CD14-positive monocyte (primary cell): Measurements from ENCODE around the gene HADHA. TPM values are rescaled to one million over a fixed set of nuclear protein-coding genes. Genes with fewer than 3 reads are reported as not detected.

Source experiments
- DNase-seq, 3 donors: peaks; one replicate each; pipeline ENCODE4 v3.0.0-alpha.2; 2011 to 2022
- H2AFZ ChIP-seq: 2 replicates; pipeline ENCODE4 v1.6.0; 2012; ENCODE audit warnings: mild to moderate bottlenecking, low read depth, low read length, inconsistent platforms; ENCODE audit not compliant: insufficient read depth, poor library complexity, severe bottlenecking
- H3K27ac ChIP-seq, 2 donors: 1 replicate in 1 of 2; 2 replicates in 1 of 2; pipeline ENCODE4 v1.5.1; 2012 to 2013; ENCODE audit warnings: low read length in 2 of 2, control low read depth in 1 of 2, inconsistent platforms in 1 of 2, low read depth in 1 of 2, mild to moderate bottlenecking in 1 of 2
- H3K27me3 ChIP-seq, 2 donors: one replicate each; pipeline versions ENCODE4 v1.6.0 to v1.6.1; 2011 to 2013; ENCODE audit warnings: low read length in 2 of 2; ENCODE audit not compliant: control insufficient read depth in 2 of 2, insufficient read depth in 2 of 2
- H3K36me3 ChIP-seq, 2 donors: replicated peaks in 1 of 2; 1 replicate in 1 of 2; 2 replicates in 1 of 2; pipeline versions ENCODE4 v1.5.1 to v1.6.1; 2012 to 2013; ENCODE audit warnings: low read length in 2 of 2, control low read depth in 1 of 2, inconsistent platforms in 1 of 2, mild to moderate bottlenecking in 1 of 2; ENCODE audit not compliant: insufficient read depth in 2 of 2, control insufficient read depth in 1 of 2
- H3K4me1 ChIP-seq, 2 donors: 1 replicate in 1 of 2; 2 replicates in 1 of 2; pipeline versions ENCODE4 v1.5.1 to v1.6.1; 2012 to 2013; ENCODE audit warnings: low read length in 2 of 2, control low read depth in 1 of 2, inconsistent platforms in 1 of 2, mild to moderate bottlenecking in 1 of 2, moderate library complexity in 1 of 2; ENCODE audit not compliant: insufficient read depth in 2 of 2, control insufficient read depth in 1 of 2
- H3K4me2 ChIP-seq: replicated peaks from 2 replicates; pipeline ENCODE3; 2012; ENCODE audit warnings: low read length, moderate library complexity, mild to moderate bottlenecking; ENCODE audit not compliant: poor library complexity, severe bottlenecking; ENCODE audit errors: extremely low read depth
- H3K4me3 ChIP-seq, 3 experiments: fragments of 200-600 bp in 1 of 3; sonication (generic) in 1 of 3; replicated peaks in 1 of 3; 1 replicate in 2 of 3; 2 replicates in 1 of 3; pipeline ENCODE4 v1.5.1; 2011 to 2013; ENCODE audit warnings: low read length in 3 of 3, mild to moderate bottlenecking in 3 of 3, control low read depth in 2 of 3, low read depth in 2 of 3, inconsistent platforms in 1 of 3, moderate library complexity in 1 of 3
- H3K79me2 ChIP-seq: 2 replicates; pipeline ENCODE4 v1.6.0; 2012; ENCODE audit warnings: mild to moderate bottlenecking, control low read depth, inconsistent platforms, low read length, moderate library complexity; ENCODE audit not compliant: insufficient read depth
- H3K9ac ChIP-seq: 2 replicates; pipeline ENCODE4 v1.6.0; 2017; ENCODE audit warnings: low read length, mild to moderate bottlenecking; ENCODE audit not compliant: insufficient read depth, poor library complexity, severe bottlenecking
- H3K9me3 ChIP-seq, 2 donors: replicated peaks in 1 of 2; 1 replicate in 1 of 2; 2 replicates in 1 of 2; pipeline versions ENCODE4 v1.5.1 to v1.6.1; 2012 to 2013; ENCODE audit warnings: low read length in 2 of 2, control low read depth in 1 of 2; ENCODE audit not compliant: control insufficient read depth in 1 of 2, insufficient read depth in 1 of 2
- H4K20me1 ChIP-seq: 2 replicates; pipeline ENCODE4 v1.6.0; 2012; ENCODE audit warnings: mild to moderate bottlenecking, low read length, control low read depth, moderate library complexity; ENCODE audit not compliant: insufficient read depth
- H3K27ac Mint-ChIP-seq, 7 donors: one replicate each; pipeline ENCODE4 v1.8.0; 2020; ENCODE audit warnings: mild to moderate bottlenecking in 7 of 7, mixed read lengths in 7 of 7, moderate library complexity in 6 of 7, inconsistent platforms in 2 of 7
- H3K27me3 Mint-ChIP-seq, 3 donors: one replicate each; pipeline ENCODE4 v1.8.0; 2021 to 2022; ENCODE audit warnings: low read depth in 3 of 3, mild to moderate bottlenecking in 3 of 3, mixed read lengths in 3 of 3, moderate library complexity in 3 of 3, inconsistent platforms in 1 of 3
- H3K36me3 Mint-ChIP-seq, 2 donors: one replicate each; pipeline ENCODE4 v1.8.0; 2020; ENCODE audit warnings: mixed read lengths in 2 of 2, inconsistent platforms in 1 of 2, mild to moderate bottlenecking in 1 of 2
- H3K4me1 Mint-ChIP-seq: one replicate; pipeline ENCODE4 v1.8.0; 2020; ENCODE audit warnings: mild to moderate bottlenecking, mixed read lengths
- H3K4me3 Mint-ChIP-seq, 2 donors: one replicate each; pipeline ENCODE4 v1.8.0; 2020; ENCODE audit warnings: mild to moderate bottlenecking in 2 of 2, mixed read lengths in 2 of 2, moderate library complexity in 1 of 2
- H3K9me3 Mint-ChIP-seq, 7 donors: one replicate each; pipeline ENCODE4 v1.8.0; 2020 to 2022; ENCODE audit warnings: mixed read lengths in 7 of 7, mild to moderate bottlenecking in 6 of 7, moderate library complexity in 6 of 7, inconsistent platforms in 2 of 7
- WGBS: methylation state at CpG from one replicate; pipeline ENCODE4 v1.1.5; 2013; ENCODE audit warnings: missing lambda C conversion rate; ENCODE audit not compliant: insufficient coverage; 5-methylcytosine and 5-hydroxymethylcytosine counted together
- intact Hi-C, 2 donors: fragments of 100-400 bp; cut with micrococcal nuclease; formaldehyde crosslinking; loops; one replicate each; pipeline versions ENCODE4 v1.15.0 to v1.15.1; 2023
- polyA plus RNA-seq, 3 donors: library from polyadenylated mRNA; depleted of rRNA in 1 of 3; unstranded in 2 of 3; stranded (reverse) in 1 of 3; fragments of 300-500 nt in 2 of 3; fragments of >200 nt in 1 of 3; fragmentation: Illumina TruSeq in 2 of 3; gene quantifications; 1 replicate in 2 of 3; 2 replicates in 1 of 3; pipeline ENCODE4 v1.2.3, GENCODE V29; 2012 to 2021
- TF ChIP-seq, protein P1 (sequence below): fragments of 200-600 bp; IDR thresholded peaks from one replicate; pipeline ENCODE4 v1.8.0; 2022; ENCODE audit warnings: antibody characterized with exemption, mild to moderate bottlenecking

The HADHA gene
- polyA plus RNA-seq, 3 donors = 60.2 to 187 (median 155) TPM

DNA sequence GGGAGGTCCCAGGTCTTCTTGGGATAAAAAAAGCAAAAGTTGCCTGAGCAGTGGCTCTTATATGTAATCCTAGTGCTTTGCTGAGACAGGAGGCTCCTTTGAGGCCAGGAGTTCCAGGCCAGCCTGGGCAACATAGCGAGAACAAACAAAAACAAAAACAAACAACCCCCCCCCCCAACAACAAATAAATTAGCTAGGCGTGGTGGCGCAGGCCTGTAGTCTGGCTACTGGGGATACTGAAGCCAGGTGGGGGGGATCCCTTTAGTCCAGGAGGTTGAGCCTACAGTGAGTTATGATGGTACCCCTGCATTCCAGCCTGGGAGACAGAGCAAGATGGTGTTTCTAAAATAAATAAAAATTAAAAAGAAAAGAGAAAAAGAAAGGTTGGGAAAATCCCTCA lies 66.2 kb downstream of the HADHA start:
- Histone ChIP-seq H3K4me2 (peak overlapping the region; percentile 72), H3K79me2 (no peaks in the 10 kb centered on the region)

DNA sequence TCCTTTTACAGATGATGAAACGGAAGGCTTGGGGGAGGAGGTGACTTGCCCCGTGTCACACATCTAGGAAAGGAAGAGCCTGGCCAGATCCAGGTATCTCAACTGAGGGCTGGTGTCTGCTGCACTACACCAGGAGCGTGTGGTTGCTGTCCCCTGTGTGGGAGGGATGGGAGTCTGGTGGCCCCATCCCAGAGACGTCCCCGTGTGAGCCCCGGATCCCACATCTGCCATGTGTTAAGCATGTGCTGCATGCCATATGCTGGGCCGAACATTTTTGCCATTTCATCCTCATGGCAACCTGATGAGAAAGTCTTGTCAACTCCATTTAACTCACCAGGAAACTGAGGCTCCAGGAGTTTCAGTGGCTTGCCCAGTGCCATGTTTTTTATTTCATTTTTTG lies 67.3 kb downstream of the HADHA start:
- no peak overlapping the region for H3K27ac ChIP-seq
- no peak overlapping the region for H3K27ac Mint-ChIP-seq
- DNase-seq = no peak
- H3K27me3 Mint-ChIP-seq = peaks cover 48 to 80% (median 51%) of the 10 kb centered on the region in 3 donors
- no peaks in the 10 kb centered on the region for H3K9me3 ChIP-seq
- H3K4me2 ChIP-seq = no peak overlapping the region
- no peak overlapping the region for H2AFZ ChIP-seq
- no peaks in the 10 kb centered on the region for H3K36me3 ChIP-seq
- no peaks in the 10 kb centered on the region for H4K20me1 ChIP-seq
- H3K4me1 Mint-ChIP-seq = peaks cover 21% of the 10 kb centered on the region
- peak overlapping the region in 1 of 2 donors; percentile 21 for H3K4me3 Mint-ChIP-seq
- WGBS = 83% methylated on average over 1 of the region's 7 CpGs
- peaks cover 14 to 54% of the 10 kb centered on the region in 2 donors for H3K27me3 ChIP-seq
- H3K4me3 ChIP-seq = no peak overlapping the region
- H3K79me2 ChIP-seq = no peaks in the 10 kb centered on the region
- peaks cover 18 to 26% of the 10 kb centered on the region in 2 donors for H3K4me1 ChIP-seq
- peaks cover 0 to 9% (median 4%) of the 10 kb centered on the region in 7 donors for H3K9me3 Mint-ChIP-seq
- peaks cover 4 to 16% of the 10 kb centered on the region in 2 donors for H3K36me3 Mint-ChIP-seq
- H3K9ac ChIP-seq = no peak overlapping the region
- TF ChIP-seq, protein P1, sequence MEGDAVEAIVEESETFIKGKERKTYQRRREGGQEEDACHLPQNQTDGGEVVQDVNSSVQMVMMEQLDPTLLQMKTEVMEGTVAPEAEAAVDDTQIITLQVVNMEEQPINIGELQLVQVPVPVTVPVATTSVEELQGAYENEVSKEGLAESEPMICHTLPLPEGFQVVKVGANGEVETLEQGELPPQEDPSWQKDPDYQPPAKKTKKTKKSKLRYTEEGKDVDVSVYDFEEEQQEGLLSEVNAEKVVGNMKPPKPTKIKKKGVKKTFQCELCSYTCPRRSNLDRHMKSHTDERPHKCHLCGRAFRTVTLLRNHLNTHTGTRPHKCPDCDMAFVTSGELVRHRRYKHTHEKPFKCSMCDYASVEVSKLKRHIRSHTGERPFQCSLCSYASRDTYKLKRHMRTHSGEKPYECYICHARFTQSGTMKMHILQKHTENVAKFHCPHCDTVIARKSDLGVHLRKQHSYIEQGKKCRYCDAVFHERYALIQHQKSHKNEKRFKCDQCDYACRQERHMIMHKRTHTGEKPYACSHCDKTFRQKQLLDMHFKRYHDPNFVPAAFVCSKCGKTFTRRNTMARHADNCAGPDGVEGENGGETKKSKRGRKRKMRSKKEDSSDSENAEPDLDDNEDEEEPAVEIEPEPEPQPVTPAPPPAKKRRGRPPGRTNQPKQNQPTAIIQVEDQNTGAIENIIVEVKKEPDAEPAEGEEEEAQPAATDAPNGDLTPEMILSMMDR = no peak
- intact Hi-C loops = no loop called here

More for the DNA sequence above, 66.2 kb downstream of the HADHA start:
- Histone ChIP-seq H2AFZ (peak overlapping the region; percentile 80), H3K4me3 (peak overlapping the region in 1 of 3 experiments; percentile 75), H3K9me3 (no peaks in the 10 kb centered on the region), H3K27me3 (peaks cover 10 to 48% of the 10 kb centered on the region in 2 donors), H4K20me1 (no peaks in the 10 kb centered on the region), H3K27ac (no peak overlapping the region), H3K36me3 (no peaks in the 10 kb centered on the region), H3K4me1 (peaks cover 14 to 20% of the 10 kb centered on the region in 2 donors), H3K9ac (no peak overlapping the region)
- WGBS = no CpG with 5 or more reads among the region's 3 CpGs
- no peak for DNase-seq
- H3K27ac Mint-ChIP-seq = no peak overlapping the region
- H3K4me3 Mint-ChIP-seq = peak overlapping the region in 1 of 2 donors; percentile 84
- H3K27me3 Mint-ChIP-seq = peaks cover 48 to 73% (median 49%) of the 10 kb centered on the region in 3 donors
- peaks cover 0 to 6% (median 2%) of the 10 kb centered on the region in 7 donors for H3K9me3 Mint-ChIP-seq
- peaks cover 2 to 14% of the 10 kb centered on the region in 2 donors for H3K36me3 Mint-ChIP-seq
- intact Hi-C loops = no loop called here
- TF ChIP-seq, protein P1 = no peak
- peaks cover 19% of the 10 kb centered on the region for H3K4me1 Mint-ChIP-seq
